ENCODE data around the gene LSM4. TPM values are rescaled to one million over a fixed set of nuclear protein-coding genes. Genes with fewer than 3 reads are reported as not detected.

LSM4 gene
- total RNA-seq, 4 donors from 2014 or later = 70.4 to 167 (median 156) TPM

DNA sequence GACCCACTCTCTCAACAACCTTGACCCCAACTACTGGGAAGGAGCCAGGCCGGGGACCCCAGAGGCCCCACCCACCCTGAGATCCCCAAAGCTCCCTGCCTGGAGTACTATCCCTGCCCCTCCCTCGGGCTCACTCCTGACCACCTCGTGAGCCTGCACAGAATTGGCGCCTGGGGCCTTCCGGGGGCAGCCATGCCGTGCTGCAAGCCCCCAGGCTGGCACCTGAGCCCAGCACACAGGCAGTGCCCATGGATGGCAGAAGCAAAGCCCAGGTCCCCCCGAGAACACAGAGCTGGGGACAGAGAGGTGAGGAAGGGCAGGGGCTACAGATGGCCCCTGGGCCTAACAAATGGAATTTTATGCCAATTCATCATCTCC, 13.9 kb downstream of the LSM4 start:
- H3K36me3 ChIP-seq = peaks cover 0 to 64% (median 0%) of the 10 kb centered on the region in 3 donors
- TF ChIP-seq POLR2A (IDR thresholded peaks at IDR 0.05) (no peak), EP300 (IDR thresholded peaks at IDR 0.05) (no peak)
- TF ChIP-seq, protein P1, sequence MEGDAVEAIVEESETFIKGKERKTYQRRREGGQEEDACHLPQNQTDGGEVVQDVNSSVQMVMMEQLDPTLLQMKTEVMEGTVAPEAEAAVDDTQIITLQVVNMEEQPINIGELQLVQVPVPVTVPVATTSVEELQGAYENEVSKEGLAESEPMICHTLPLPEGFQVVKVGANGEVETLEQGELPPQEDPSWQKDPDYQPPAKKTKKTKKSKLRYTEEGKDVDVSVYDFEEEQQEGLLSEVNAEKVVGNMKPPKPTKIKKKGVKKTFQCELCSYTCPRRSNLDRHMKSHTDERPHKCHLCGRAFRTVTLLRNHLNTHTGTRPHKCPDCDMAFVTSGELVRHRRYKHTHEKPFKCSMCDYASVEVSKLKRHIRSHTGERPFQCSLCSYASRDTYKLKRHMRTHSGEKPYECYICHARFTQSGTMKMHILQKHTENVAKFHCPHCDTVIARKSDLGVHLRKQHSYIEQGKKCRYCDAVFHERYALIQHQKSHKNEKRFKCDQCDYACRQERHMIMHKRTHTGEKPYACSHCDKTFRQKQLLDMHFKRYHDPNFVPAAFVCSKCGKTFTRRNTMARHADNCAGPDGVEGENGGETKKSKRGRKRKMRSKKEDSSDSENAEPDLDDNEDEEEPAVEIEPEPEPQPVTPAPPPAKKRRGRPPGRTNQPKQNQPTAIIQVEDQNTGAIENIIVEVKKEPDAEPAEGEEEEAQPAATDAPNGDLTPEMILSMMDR (IDR thresholded peaks at IDR 0.05) = no peak
- DNase-seq (ENCODE audit: low spot score in 2 of 2) = no peak
- no peaks in the 10 kb centered on the region for H3K9me3 ChIP-seq
- 82 to 100% methylated on average over 2 to 4 of the region's 7 CpGs for WGBS, 2 donors
- no peak overlapping the region for H3K4me3 ChIP-seq
- H3K27ac ChIP-seq = peak overlapping the region in 3 of 4 donors; percentile 95 to 100 (median 99)
- H3K4me1 ChIP-seq = peaks cover 4 to 82% (median 33%) of the 10 kb centered on the region in 4 donors
- no peaks in the 10 kb centered on the region for H3K27me3 ChIP-seq

DNA sequence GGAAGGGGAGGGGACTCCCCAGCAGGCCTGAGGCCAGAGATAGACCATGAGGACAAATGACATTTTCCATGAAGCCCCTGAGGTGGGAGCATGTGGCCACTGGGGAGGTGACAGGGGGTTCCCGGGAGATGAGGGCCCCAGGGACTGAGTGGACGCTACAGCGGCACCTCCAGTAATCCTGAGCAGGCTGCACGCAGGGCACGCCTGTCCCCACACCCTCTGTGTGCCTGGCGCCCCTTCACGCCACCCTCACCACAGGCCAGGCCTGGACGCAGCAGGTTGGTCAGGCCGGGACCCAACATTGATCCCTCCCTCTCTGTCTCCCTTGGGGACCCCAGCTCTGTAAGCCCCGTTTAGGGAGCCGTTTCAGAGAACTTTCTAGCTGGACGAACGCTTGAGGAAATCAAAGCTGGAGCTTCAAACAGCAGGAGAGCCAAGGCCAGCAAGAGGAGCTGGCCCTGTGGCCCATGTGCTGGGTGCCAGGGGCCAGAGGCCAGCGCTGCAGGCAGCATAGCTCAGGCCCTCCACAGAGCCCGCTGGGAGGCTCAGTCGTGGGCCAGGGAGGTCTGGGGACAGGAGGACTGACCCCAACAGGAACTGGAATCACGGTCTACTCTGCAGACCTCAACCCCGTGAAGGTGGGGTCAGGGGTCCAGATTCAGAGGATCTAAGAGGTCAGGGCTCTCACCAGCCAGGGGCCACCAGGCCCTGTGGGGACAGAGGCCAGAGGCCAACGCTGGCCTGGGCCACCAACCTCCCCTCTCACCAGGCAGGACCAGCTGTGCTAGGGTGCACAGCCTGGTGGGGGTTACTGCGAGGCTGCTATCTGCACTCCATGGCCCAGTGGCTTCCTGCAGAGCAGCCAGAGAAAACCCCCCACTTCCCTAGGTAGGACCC, 14.6 kb downstream of the LSM4 start:
- TF ChIP-seq EP300 (IDR thresholded peaks at IDR 0.05) = no peak
- Histone ChIP-seq H3K4me3 (no peak overlapping the region), H3K27me3 (no peaks in the 10 kb centered on the region), H3K27ac (peak overlapping the region; percentile 62 to 100 (median 97)), H3K36me3 (peaks cover 0 to 63% (median 0%) of the 10 kb centered on the region in 3 donors), H3K4me1 (peaks cover 4 to 89% (median 40%) of the 10 kb centered on the region in 4 donors), H3K9me3 (no peaks in the 10 kb centered on the region)
- no peak for DNase-seq (ENCODE audit: low spot score in 2 of 2)
- WGBS, 2 donors = 66 to 78% methylated on average over 19 to 20 of the region's 20 CpGs

DNA sequence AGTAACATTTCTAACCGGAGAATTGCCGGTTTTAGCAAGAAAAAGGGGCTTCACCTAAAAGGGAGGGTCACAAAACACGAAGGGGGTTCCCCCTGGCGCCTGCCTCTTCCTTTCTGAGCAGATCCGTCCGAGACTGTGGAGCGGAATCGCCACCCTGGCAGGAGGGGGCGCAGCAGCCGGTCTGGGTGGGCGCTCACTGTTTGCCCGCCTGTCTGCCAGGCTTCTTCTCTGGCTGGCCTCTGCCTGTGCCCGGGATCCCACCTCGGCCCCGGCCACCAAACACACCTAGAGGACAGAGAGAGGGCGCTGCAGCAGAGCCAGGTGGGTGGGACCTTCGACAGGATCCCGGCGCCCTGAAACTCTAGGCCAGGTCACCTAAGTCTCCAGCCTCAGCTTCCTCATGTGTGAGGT, 15.6 kb downstream of the LSM4 start:
- Histone ChIP-seq H3K27me3 (no peaks in the 10 kb centered on the region), H3K36me3 (peaks cover 0 to 53% (median 0%) of the 10 kb centered on the region in 3 donors), H3K27ac (peak overlapping the region in 3 of 4 donors; percentile 95 to 100 (median 99)), H3K4me1 (peaks cover 4 to 97% (median 49%) of the 10 kb centered on the region in 4 donors), H3K4me3 (peak overlapping the region in 1 of 4 donors; percentile 3), H3K9me3 (no peaks in the 10 kb centered on the region)
- WGBS, 2 donors = 74 to 77% methylated on average over 16 to 18 of the region's 19 CpGs
- no peak for DNase-seq (ENCODE audit: low spot score in 2 of 2)
- TF ChIP-seq, protein P1 (IDR thresholded peaks at IDR 0.05) = no peak
- no peak for TF ChIP-seq POLR2A (IDR thresholded peaks at IDR 0.05)
- no peak for TF ChIP-seq EP300 (IDR thresholded peaks at IDR 0.05)

DNA sequence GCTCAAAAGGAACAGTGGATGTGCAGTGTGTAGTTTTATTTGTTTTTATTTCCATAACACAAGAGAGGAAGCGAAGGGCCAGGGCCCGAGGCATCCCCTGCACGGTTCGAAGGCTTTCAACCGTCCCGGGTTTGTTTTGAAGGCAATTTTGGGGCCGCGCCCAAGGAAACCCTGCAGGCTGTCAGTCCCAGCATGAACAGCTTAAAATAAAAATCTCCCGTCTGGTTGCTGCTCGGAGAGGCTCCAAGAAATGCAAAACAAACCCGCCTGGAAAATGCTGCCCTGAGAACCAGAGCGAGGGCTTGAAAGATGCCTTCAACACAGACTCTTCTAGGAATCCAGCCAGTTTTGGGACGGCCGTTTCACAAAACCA, 16.0 kb downstream of the LSM4 start:
- WGBS, 2 donors = 48 to 59% methylated on average over 14 of the region's 14 CpGs
- no peak for TF ChIP-seq POLR2A (IDR thresholded peaks at IDR 0.05)
- TF ChIP-seq, protein P1 (IDR thresholded peaks at IDR 0.05) = no peak
- no peak for TF ChIP-seq EP300 (IDR thresholded peaks at IDR 0.05)
- H3K27me3 ChIP-seq = no peaks in the 10 kb centered on the region
- peak overlapping the region; percentile 95 to 100 (median 98) for H3K27ac ChIP-seq
- H3K9me3 ChIP-seq = no peaks in the 10 kb centered on the region
- no peak for DNase-seq (ENCODE audit: low spot score in 2 of 2)
- peaks cover 4 to 96% (median 50%) of the 10 kb centered on the region in 4 donors for H3K4me1 ChIP-seq
- H3K36me3 ChIP-seq = peaks cover 0 to 49% (median 0%) of the 10 kb centered on the region in 3 donors
- H3K4me3 ChIP-seq = peak overlapping the region in 1 of 4 donors; percentile 3

DNA sequence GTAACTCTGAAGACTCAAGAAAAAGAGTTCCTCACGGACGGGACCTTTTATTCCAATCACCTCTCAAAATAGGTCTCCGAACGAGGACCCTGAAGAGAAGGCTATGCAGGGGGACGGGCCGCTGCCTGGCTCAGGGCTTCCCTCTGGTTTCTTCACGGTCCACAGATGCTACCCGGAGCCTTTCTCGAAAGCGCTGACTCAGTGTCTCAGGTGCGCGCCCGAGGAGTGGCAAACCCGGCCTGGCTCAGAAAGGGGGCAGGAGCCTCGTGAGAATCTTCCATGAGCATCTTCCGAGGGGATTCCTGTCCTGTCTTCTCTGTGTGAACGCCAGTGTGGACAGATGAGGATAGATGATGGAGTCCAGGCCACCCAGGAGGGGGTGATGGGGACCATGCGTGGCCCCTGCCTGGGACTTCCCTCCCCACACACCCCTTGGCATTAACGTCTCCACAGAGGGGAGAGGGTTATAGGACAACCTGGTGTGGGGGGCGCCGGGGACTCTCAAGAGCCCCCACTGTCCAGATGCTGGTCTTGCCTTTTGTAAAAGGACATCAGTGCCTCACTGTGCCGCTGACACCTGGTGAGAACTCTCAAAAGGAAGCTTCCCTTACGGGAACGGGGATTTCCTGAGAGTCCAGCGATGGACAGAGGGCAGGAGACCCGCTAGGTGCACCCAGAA, 16.5 kb downstream of the LSM4 start:
- TF ChIP-seq, protein P1 (IDR thresholded peaks at IDR 0.05) = no peak
- no peak for TF ChIP-seq EP300 (IDR thresholded peaks at IDR 0.05)
- TF ChIP-seq POLR2A (IDR thresholded peaks at IDR 0.05) = no peak
- Histone ChIP-seq H3K4me3 (no peak overlapping the region), H3K27ac (peak overlapping the region; percentile 95 to 100 (median 98)), H3K27me3 (no peaks in the 10 kb centered on the region), H3K9me3 (no peaks in the 10 kb centered on the region), H3K36me3 (peaks cover 0 to 44% (median 0%) of the 10 kb centered on the region in 3 donors), H3K4me1 (peaks cover 4 to 96% (median 53%) of the 10 kb centered on the region in 4 donors)
- WGBS, 2 donors = 79 to 83% methylated on average over 23 to 26 of the region's 26 CpGs
- no peak for DNase-seq (ENCODE audit: low spot score in 2 of 2)
